Stomach (tissue), 9 donors: ENCODE results near the gene SLC16A9. TPM values are rescaled to one million over a fixed set of nuclear protein-coding genes. Genes with fewer than 3 reads are reported as not detected.
"Not testable (repeated sequence)": the region's sequence is repeated elsewhere in the genome, so short reads cannot be mapped to it uniquely, and the experiment has no call there.

Experiments
- DNase-seq, 2 donors: peaks; one replicate each; pipeline versions ENCODE4 v3.0.0 to v3.0.0-alpha.2; 2013 to 2019
- H3K27ac ChIP-seq, 5 donors: fragments of 200-600 bp in 4 of 5; sonication (generic) in 4 of 5; one replicate each; pipeline ENCODE4 v1.5.1; 2013 to 2019; ENCODE audit warnings: mild to moderate bottlenecking in 1 of 5, moderate library complexity in 1 of 5
- H3K27me3 ChIP-seq, 3 donors: fragments of 200-600 bp; sonication (generic); one replicate each; pipeline ENCODE4 v1.5.1; 2017 to 2019; ENCODE audit warnings: mixed run types in 1 of 3
- H3K36me3 ChIP-seq, 4 donors: fragments of 200-600 bp; sonication (generic); 1 replicate in 3 of 4; 2 replicates in 1 of 4; pipeline ENCODE4 v1.5.1; 2016 to 2019
- H3K4me1 ChIP-seq, 4 donors: fragments of 200-600 bp; sonication (generic); one replicate each; pipeline ENCODE4 v1.5.1; 2016 to 2019
- H3K4me3 ChIP-seq, 4 donors: fragments of 200-600 bp; sonication (generic) in 3 of 4; one replicate each; pipeline ENCODE4 v1.5.1; 2016 to 2019; ENCODE audit warnings: mild to moderate bottlenecking in 1 of 4
- H3K9me3 ChIP-seq, 4 donors: fragments of 200-600 bp; sonication (generic); one replicate each; pipeline ENCODE4 v1.5.1; 2016 to 2019
- EP300 ChIP-seq: sonication (generic); formaldehyde crosslinking; IDR thresholded peaks from one replicate; pipeline ENCODE4 v1.6.1; 2017; ENCODE audit warnings: antibody characterized with exemption
- POLR2A ChIP-seq, 4 donors: fragments of 450-650 bp; IDR thresholded peaks; one replicate each; pipeline ENCODE4 v1.6.1; 2016; ENCODE audit warnings: antibody characterized with exemption in 4 of 4, control low read depth in 2 of 4, mild to moderate bottlenecking in 1 of 4, moderate library complexity in 1 of 4
- POLR2AphosphoS5 ChIP-seq, 3 donors: sonication (generic); formaldehyde crosslinking; IDR thresholded peaks; one replicate each; pipeline ENCODE4 v1.6.1; 2016; ENCODE audit warnings: antibody characterized with exemption in 3 of 3
- WGBS, 5 donors: extraction: QIAGEN DNeasy Blood & Tissue Kit in 3 of 5; methylation state at CpG; one replicate each; pipeline versions ENCODE4 v1.1.5 to v1.1.7; 2013 to 2018; 5-methylcytosine and 5-hydroxymethylcytosine counted together
- intact Hi-C: fragments of 100-400 bp; cut with DNase I; formaldehyde crosslinking; loops from one replicate; pipeline ENCODE4 v1.15.1; 2023; ENCODE audit warnings: low total_unique reads
- polyA plus RNA-seq, 3 donors: library from polyadenylated mRNA; stranded (reverse); fragments of 200-250 nt; gene quantifications; one replicate each; pipeline ENCODE4 v1.2.3, GENCODE V29; 2013
- total RNA-seq, 5 donors: library from RNA; depleted of rRNA; stranded (reverse); fragments of >200 nt; gene quantifications; one replicate each; pipeline versions ENCODE4 v1.1.0 to v1.2.3, GENCODE V29; 2014 to 2016
- TF ChIP-seq, protein P1 (sequence below), 7 experiments: fragments of 450-650 bp in 4 of 7; fragments of 200-600 bp in 3 of 7; sonication (generic) in 3 of 7; IDR thresholded peaks; one replicate each; pipeline ENCODE4 v1.5.1; 2016 to 2019; ENCODE audit warnings: antibody characterized with exemption in 7 of 7, control low read depth in 2 of 7, mild to moderate bottlenecking in 1 of 7
- donor health status: healthy with polysubstance abuse.
- donor health status: Bipolar disorder and iron deficiency.
- donor health status: healthy.

Gene SLC16A9
- total and polyA plus RNA-seq, 8 donors, result 0.06 to 17.1 (median 0.91) TPM

DNA sequence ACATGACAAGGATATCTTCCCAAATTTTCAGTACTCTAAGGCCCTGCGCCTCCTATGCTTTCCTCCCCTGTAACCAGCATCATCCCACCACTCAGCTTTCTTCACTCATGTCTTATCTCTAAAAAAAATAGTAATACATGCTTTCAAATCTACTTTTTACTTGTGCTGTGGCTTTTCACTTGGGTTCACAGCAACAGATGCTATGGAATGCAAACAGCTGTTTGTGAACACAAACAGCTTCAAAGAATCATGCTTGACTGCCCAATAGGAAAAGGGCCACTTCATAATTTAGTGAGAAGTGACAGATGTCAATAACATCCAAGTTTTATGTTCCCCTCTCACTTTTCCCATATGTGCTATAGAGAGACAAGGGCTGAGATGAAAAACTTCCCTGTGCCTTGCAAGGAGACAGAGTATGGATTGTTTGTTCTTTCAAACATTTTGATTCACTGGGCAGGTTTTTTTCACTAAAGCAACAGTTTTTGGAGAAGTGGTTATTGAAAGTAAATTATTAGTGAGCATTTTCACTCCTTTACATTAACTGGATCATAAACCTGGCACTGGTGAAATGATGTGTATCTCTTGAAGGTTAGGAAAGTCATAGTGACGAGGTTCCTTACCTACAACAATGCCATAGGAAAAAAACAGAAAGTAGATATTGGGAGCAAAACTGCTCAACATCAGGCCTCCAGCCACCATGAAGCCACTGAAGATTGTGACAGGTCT is 37.3 kb downstream of the SLC16A9 start:
- WGBS, 5 donors, result 88 to 91% (median 90%) methylated on average over 2 of the region's 2 CpGs
- no peak overlapping the region for H3K4me3 ChIP-seq
- H3K36me3 ChIP-seq, result no peaks in the 10 kb centered on the region
- H3K27ac ChIP-seq, result no peak overlapping the region
- intact Hi-C loops, result no loop called here
- no peaks in the 10 kb centered on the region for H3K4me1 ChIP-seq
- no peak for DNase-seq
- no peaks in the 10 kb centered on the region for H3K27me3 ChIP-seq
- TF ChIP-seq, protein P1, sequence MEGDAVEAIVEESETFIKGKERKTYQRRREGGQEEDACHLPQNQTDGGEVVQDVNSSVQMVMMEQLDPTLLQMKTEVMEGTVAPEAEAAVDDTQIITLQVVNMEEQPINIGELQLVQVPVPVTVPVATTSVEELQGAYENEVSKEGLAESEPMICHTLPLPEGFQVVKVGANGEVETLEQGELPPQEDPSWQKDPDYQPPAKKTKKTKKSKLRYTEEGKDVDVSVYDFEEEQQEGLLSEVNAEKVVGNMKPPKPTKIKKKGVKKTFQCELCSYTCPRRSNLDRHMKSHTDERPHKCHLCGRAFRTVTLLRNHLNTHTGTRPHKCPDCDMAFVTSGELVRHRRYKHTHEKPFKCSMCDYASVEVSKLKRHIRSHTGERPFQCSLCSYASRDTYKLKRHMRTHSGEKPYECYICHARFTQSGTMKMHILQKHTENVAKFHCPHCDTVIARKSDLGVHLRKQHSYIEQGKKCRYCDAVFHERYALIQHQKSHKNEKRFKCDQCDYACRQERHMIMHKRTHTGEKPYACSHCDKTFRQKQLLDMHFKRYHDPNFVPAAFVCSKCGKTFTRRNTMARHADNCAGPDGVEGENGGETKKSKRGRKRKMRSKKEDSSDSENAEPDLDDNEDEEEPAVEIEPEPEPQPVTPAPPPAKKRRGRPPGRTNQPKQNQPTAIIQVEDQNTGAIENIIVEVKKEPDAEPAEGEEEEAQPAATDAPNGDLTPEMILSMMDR (IDR thresholded peaks at IDR 0.05), result no peak
- TF ChIP-seq POLR2AphosphoS5 (IDR thresholded peaks at IDR 0.05) (no peak), POLR2A (IDR thresholded peaks at IDR 0.05) (no peak), EP300 (no peak)
- no peaks in the 10 kb centered on the region for H3K9me3 ChIP-seq

DNA sequence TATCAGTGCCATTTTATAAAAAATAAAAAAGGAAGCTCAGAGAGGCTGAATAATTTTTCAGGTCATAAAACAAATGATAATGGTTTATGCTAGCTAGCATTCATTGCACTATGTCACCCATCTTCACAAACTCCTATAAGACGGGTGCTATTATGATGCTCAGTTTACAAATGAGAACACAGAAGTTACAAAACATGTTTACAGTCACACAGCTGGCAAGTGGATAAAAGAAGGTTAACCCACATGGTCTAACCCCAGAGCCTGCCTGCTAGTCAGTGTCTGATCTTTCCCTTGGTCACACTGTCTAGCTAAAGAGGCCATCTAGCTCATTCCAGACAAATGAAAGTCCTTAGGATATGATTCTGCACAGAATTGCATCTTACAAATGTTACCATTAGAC is 39.4 kb downstream of the SLC16A9 start:
- Histone ChIP-seq H3K4me1 (no peaks in the 10 kb centered on the region), H3K9me3 (no peaks in the 10 kb centered on the region), H3K27ac (no peak overlapping the region), H3K27me3 (no peaks in the 10 kb centered on the region), H3K4me3 (no peak overlapping the region), H3K36me3 (no peaks in the 10 kb centered on the region)
- 74 to 82% (median 78%) methylated on average over 1 of the region's 1 CpG for WGBS, 5 donors
- TF ChIP-seq, protein P1 (IDR thresholded peaks at IDR 0.05), result no peak
- TF ChIP-seq EP300, result no peak
- TF ChIP-seq POLR2A (IDR thresholded peaks at IDR 0.05), result no peak
- no peak for TF ChIP-seq POLR2AphosphoS5 (IDR thresholded peaks at IDR 0.05)
- DNase-seq, result no peak
- intact Hi-C loops, result no loop called here

DNA sequence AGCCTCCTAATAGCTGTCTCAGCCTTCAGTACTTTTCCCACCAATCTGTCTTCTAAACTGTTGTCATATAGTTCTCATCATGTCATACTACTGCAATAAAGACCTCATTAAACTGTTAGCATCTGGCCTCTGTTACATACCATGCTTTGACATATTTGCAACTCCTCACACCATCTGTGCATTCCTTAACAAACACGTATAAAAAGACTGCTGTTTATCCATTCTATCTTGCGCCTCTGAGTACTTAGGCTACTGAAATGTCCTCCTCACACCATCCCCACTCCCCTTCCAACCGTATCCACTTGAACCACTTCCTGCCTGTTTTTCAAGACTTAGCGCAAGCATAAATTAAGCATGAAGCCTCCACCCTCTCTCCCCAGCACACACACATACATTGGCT is 41.6 kb downstream of the SLC16A9 start:
- H3K27ac ChIP-seq, result no peak overlapping the region
- TF ChIP-seq, protein P1 (IDR thresholded peaks at IDR 0.05), result no peak
- WGBS, 5 donors, result 76 to 86% (median 81%) methylated on average over 4 of the region's 4 CpGs
- H3K27me3 ChIP-seq, result no peaks in the 10 kb centered on the region
- H3K9me3 ChIP-seq, result no peaks in the 10 kb centered on the region
- H3K36me3 ChIP-seq, result no peaks in the 10 kb centered on the region
- intact Hi-C loops, result no loop called here
- H3K4me1 ChIP-seq, result no peaks in the 10 kb centered on the region
- no peak overlapping the region for H3K4me3 ChIP-seq
- no peak for DNase-seq

DNA sequence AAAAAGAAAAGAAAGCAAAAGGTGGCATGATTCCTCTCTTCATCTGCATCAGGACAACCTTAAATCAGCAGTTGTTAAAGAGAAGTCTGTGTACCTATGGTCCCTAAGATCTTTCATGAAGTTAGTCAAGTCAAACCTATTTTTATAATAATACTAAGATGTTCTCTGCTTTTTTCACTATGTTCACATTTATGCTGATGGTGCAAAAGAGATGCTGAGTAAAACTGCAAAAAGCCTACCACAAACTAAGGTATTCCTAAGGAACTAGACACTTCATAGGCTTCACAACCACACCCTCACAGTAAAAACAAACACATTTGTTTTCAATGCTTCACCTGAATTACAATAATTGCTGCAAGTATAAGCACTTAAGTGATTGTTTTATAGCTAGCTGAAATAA is 43.3 kb downstream of the SLC16A9 start:
- no peaks in the 10 kb centered on the region for H3K4me1 ChIP-seq
- H3K27me3 ChIP-seq, result no peaks in the 10 kb centered on the region
- no peak overlapping the region for H3K27ac ChIP-seq
- no peaks in the 10 kb centered on the region for H3K9me3 ChIP-seq
- no peak for DNase-seq
- no peak overlapping the region for H3K4me3 ChIP-seq
- intact Hi-C loops, result no loop called here
- H3K36me3 ChIP-seq, result no peaks in the 10 kb centered on the region
- TF ChIP-seq POLR2A (IDR thresholded peaks at IDR 0.05), result no peak
- TF ChIP-seq EP300, result no peak
- TF ChIP-seq POLR2AphosphoS5 (IDR thresholded peaks at IDR 0.05), result no peak
- TF ChIP-seq, protein P1 (IDR thresholded peaks at IDR 0.05), result no peak

DNA sequence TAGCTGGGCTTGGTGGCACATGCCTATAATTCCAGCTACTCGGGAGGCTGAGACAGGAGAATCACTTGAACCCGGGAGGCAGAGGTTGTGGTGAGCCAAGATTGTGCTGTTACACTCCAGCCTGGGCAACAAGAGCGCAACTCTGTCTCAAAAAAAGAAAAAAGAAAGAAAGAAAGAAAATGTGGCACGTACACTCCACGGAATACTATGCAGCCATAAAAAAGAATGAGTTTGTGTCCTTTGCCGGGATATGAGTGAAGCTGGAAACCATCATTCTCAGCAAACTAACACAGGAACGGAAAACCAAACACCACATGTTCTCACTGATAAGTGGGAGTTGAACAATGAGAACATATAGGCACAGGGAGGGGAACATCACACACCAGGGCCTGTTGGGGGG is 46.4 kb downstream of the SLC16A9 start:
- H3K4me3 ChIP-seq, H3K27ac ChIP-seq, H3K27me3 ChIP-seq, H3K36me3 ChIP-seq, intact Hi-C loops, H3K9me3 ChIP-seq, DNase-seq, H3K4me1 ChIP-seq: not testable (repeated sequence)
- WGBS, 5 donors, result 92 to 99% (median 95%) methylated on average over 7 of the region's 7 CpGs
